Sigmoid colon (tissue), 7 donors: ENCODE data around the gene BTN1A1. TPM values are rescaled to one million over a fixed set of nuclear protein-coding genes. Genes with fewer than 3 reads are reported as not detected.

Source experiments
- DNase-seq: peaks from one replicate; pipeline ENCODE4 v3.0.0-alpha.2; 2019
- H3K27ac ChIP-seq, 4 donors: fragments of 200-600 bp; sonication (generic); one replicate each; pipeline ENCODE4 v1.5.1; 2016 to 2019; ENCODE audit warnings: mild to moderate bottlenecking in 1 of 4
- H3K27me3 ChIP-seq, 3 donors: fragments of 200-600 bp; sonication (generic); one replicate each; pipeline ENCODE4 v1.5.1; 2019; ENCODE audit warnings: mild to moderate bottlenecking in 1 of 3
- H3K36me3 ChIP-seq, 4 donors: fragments of 200-600 bp; sonication (generic); one replicate each; pipeline ENCODE4 v1.5.1; 2016 to 2019
- H3K4me1 ChIP-seq, 4 donors: fragments of 200-600 bp; sonication (generic); one replicate each; pipeline ENCODE4 v1.5.1; 2017 to 2019
- H3K4me3 ChIP-seq, 4 donors: fragments of 200-600 bp; sonication (generic); one replicate each; pipeline ENCODE4 v1.5.1; 2017 to 2019; ENCODE audit warnings: mild to moderate bottlenecking in 2 of 4, moderate library complexity in 1 of 4
- H3K9me3 ChIP-seq, 4 donors: fragments of 200-600 bp in 3 of 4; sonication (generic) in 3 of 4; one replicate each; pipeline versions ENCODE4 v1.5.1 to v1.6.1; 2013 to 2019
- EP300 ChIP-seq, 4 donors: sonication (generic); formaldehyde crosslinking; IDR thresholded peaks; one replicate each; pipeline ENCODE4 v1.6.1; 2017; ENCODE audit warnings: antibody characterized with exemption in 4 of 4
- POLR2A ChIP-seq, 2 donors: fragments of 450-650 bp; IDR thresholded peaks; one replicate each; pipeline ENCODE4 v1.6.1; 2016; ENCODE audit warnings: antibody characterized with exemption in 2 of 2, mild to moderate bottlenecking in 2 of 2, moderate library complexity in 2 of 2
- POLR2AphosphoS5 ChIP-seq, 4 donors: sonication (generic); formaldehyde crosslinking; IDR thresholded peaks; one replicate each; pipeline ENCODE4 v1.6.1; 2017; ENCODE audit warnings: antibody characterized with exemption in 4 of 4
- WGBS, 2 donors: extraction: QIAGEN DNeasy Blood & Tissue Kit; methylation state at CpG; one replicate each; pipeline ENCODE4 v1.1.7; 2013; 5-methylcytosine and 5-hydroxymethylcytosine counted together
- intact Hi-C: fragments of 100-400 bp; cut with DNase I; formaldehyde crosslinking; loops from one replicate; pipeline ENCODE4 v1.15.1; 2023
- polyA plus RNA-seq, 3 donors: library from polyadenylated mRNA; stranded (reverse); fragments of 200-250 nt; gene quantifications; one replicate each; pipeline ENCODE4 v1.2.3, GENCODE V29; 2013
- total RNA-seq, 4 donors: library from RNA; depleted of rRNA; stranded (reverse); fragments of >200 nt; gene quantifications; one replicate each; pipeline ENCODE4 v1.1.0, GENCODE V29; 2016
- TF ChIP-seq, protein P1 (sequence below), 4 experiments: fragments of 450-650 bp in 3 of 4; fragments of 200-600 bp in 1 of 4; IDR thresholded peaks; one replicate each; pipeline ENCODE4 v1.5.1; 2016 to 2019; ENCODE audit warnings: antibody characterized with exemption in 4 of 4, mild to moderate bottlenecking in 3 of 4, moderate library complexity in 2 of 4
- donor health status: healthy with polysubstance abuse.
- donor health status: Bipolar disorder and iron deficiency.
- donor health status: healthy.

BTN1A1 gene
- total and polyA plus RNA-seq, 7 donors: 0.20 to 0.28 TPM; not detected in 5

- intact Hi-C loops: loop anchor here (5.0 kb wide), 2 partner anchors 42 to 238 kb away; a partner anchor contains a TSS
- no peak for TF ChIP-seq POLR2A (IDR thresholded peaks at IDR 0.05)
- TF ChIP-seq EP300 (IDR thresholded peaks at IDR 0.05): no peak
- TF ChIP-seq POLR2AphosphoS5 (IDR thresholded peaks at IDR 0.05): no peak
- TF ChIP-seq, protein P1, sequence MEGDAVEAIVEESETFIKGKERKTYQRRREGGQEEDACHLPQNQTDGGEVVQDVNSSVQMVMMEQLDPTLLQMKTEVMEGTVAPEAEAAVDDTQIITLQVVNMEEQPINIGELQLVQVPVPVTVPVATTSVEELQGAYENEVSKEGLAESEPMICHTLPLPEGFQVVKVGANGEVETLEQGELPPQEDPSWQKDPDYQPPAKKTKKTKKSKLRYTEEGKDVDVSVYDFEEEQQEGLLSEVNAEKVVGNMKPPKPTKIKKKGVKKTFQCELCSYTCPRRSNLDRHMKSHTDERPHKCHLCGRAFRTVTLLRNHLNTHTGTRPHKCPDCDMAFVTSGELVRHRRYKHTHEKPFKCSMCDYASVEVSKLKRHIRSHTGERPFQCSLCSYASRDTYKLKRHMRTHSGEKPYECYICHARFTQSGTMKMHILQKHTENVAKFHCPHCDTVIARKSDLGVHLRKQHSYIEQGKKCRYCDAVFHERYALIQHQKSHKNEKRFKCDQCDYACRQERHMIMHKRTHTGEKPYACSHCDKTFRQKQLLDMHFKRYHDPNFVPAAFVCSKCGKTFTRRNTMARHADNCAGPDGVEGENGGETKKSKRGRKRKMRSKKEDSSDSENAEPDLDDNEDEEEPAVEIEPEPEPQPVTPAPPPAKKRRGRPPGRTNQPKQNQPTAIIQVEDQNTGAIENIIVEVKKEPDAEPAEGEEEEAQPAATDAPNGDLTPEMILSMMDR (IDR thresholded peaks at IDR 0.05): no peak
- H3K27me3 ChIP-seq: no peaks in the 10 kb centered on the region
- no peak for DNase-seq
- H3K9me3 ChIP-seq: no peaks in the 10 kb centered on the region
- H3K36me3 ChIP-seq: no peaks in the 10 kb centered on the region
- no peak overlapping the region for H3K4me3 ChIP-seq
- peaks cover 0 to 32% (median 6%) of the 10 kb centered on the region in 4 donors for H3K4me1 ChIP-seq
- H3K27ac ChIP-seq: no peak overlapping the region
- 82 to 84% methylated on average over 7 of the region's 7 CpGs for WGBS, 2 donors
These were observed 24.7 kb downstream of the BTN1A1 start for GRCh38 chr6:26524722-26525370.

- no peaks in the 10 kb centered on the region for H3K36me3 ChIP-seq
- no peak for DNase-seq
- peaks cover 0 to 26% (median 4%) of the 10 kb centered on the region in 4 donors for H3K4me1 ChIP-seq
- intact Hi-C loops: no loop called here
- H3K4me3 ChIP-seq: no peak overlapping the region
- H3K9me3 ChIP-seq: no peaks in the 10 kb centered on the region
- TF ChIP-seq EP300 (IDR thresholded peaks at IDR 0.05) (no peak), POLR2A (IDR thresholded peaks at IDR 0.05) (no peak), POLR2AphosphoS5 (IDR thresholded peaks at IDR 0.05) (no peak)
- TF ChIP-seq, protein P1 (IDR thresholded peaks at IDR 0.05): no peak
- no peak overlapping the region for H3K27ac ChIP-seq
- WGBS, 2 donors: 77 to 89% methylated on average over 2 of the region's 2 CpGs
- H3K27me3 ChIP-seq: no peaks in the 10 kb centered on the region
These were observed 25.7 kb downstream of the BTN1A1 start for GRCh38 chr6:26525838-26526237.

GRCh38 chr6:26526928-26527327, 26.8 kb downstream of the BTN1A1 start:
- no peak for TF ChIP-seq EP300 (IDR thresholded peaks at IDR 0.05)
- no peak for TF ChIP-seq POLR2AphosphoS5 (IDR thresholded peaks at IDR 0.05)
- TF ChIP-seq POLR2A (IDR thresholded peaks at IDR 0.05): no peak
- TF ChIP-seq, protein P1 (IDR thresholded peaks at IDR 0.05): no peak
- Histone ChIP-seq H3K9me3 (no peaks in the 10 kb centered on the region), H3K27ac (no peak overlapping the region), H3K4me1 (peaks cover 0 to 23% (median 4%) of the 10 kb centered on the region in 4 donors), H3K36me3 (no peaks in the 10 kb centered on the region), H3K27me3 (no peaks in the 10 kb centered on the region), H3K4me3 (no peak overlapping the region)
- intact Hi-C loops: no loop called here
- WGBS, 2 donors: 96 to 98% methylated on average over 1 of the region's 1 CpG
- no peak for DNase-seq

- no peak overlapping the region for H3K27ac ChIP-seq
- intact Hi-C loops: loop anchor here (10.0 kb wide), 3 partner anchors 355 to 945 kb away; partner anchors contain the start of gene ZNF184
- no peak overlapping the region for H3K4me3 ChIP-seq
- peaks cover 0 to 8% (median 5%) of the 10 kb centered on the region in 4 donors for H3K4me1 ChIP-seq
- WGBS, 2 donors: 93 to 95% methylated on average over 2 of the region's 2 CpGs
- TF ChIP-seq EP300 (IDR thresholded peaks at IDR 0.05) (no peak), POLR2A (IDR thresholded peaks at IDR 0.05) (no peak), POLR2AphosphoS5 (IDR thresholded peaks at IDR 0.05) (no peak)
- TF ChIP-seq, protein P1 (IDR thresholded peaks at IDR 0.05): no peak
- DNase-seq: no peak
- H3K9me3 ChIP-seq: no peaks in the 10 kb centered on the region
- H3K36me3 ChIP-seq: no peaks in the 10 kb centered on the region
- no peaks in the 10 kb centered on the region for H3K27me3 ChIP-seq
These were observed 30.1 kb downstream of the BTN1A1 start for GRCh38 chr6:26530203-26530602.
